ENCODE results near the gene MAK. TPM values are rescaled to one million over a fixed set of nuclear protein-coding genes. Genes with fewer than 3 reads are reported as not detected.

Gene MAK
- total and polyA plus RNA-seq, 2 of the 13 experiments (the other 11 are each of a cell fraction or from before 2014, with no cell fraction given): 0.04 TPM; not detected in 1

- TF ChIP-seq ZNF646 (CRISPR knock-in tag; IDR thresholded peaks at IDR 0.05) (no peak), EEA1 (CRISPR knock-in tag; IDR thresholded peaks at IDR 0.05; ENCODE audit: borderline replicate concordance) (0 out of 2 replicates have a peak, but pooled peaks have one; percentile 51), ATF7-NPFF (CRISPR knock-in tag; IDR thresholded peaks at IDR 0.05; ENCODE audit: low read depth) (no peak), ZMAT3 (CRISPR knock-in tag; conservative IDR thresholded peaks at IDR 0.05) (0 out of 2 replicates have a peak, but pooled peaks have one; percentile 15), GZF1 (CRISPR knock-in tag; IDR thresholded peaks at IDR 0.05) (0 out of 2 replicates have a peak, but pooled peaks have one; percentile 15), MZF1 (CRISPR knock-in tag; IDR thresholded peaks at IDR 0.05; ENCODE audit: borderline replicate concordance) (0 out of 2 replicates have a peak, but pooled peaks have one; percentile 10), ETV6 (CRISPR knock-in tag; conservative IDR thresholded peaks at IDR 0.05) (no peak), ZC3H4 (CRISPR knock-in tag; IDR thresholded peaks at IDR 0.05; ENCODE audit: borderline replicate concordance) (peak; percentile 100), POLR2G (IDR thresholded peaks at IDR 0.05; ENCODE audit: low read depth, low read length) (peak; percentile 82), ESRRA (CRISPR knock-in tag; IDR thresholded peaks at IDR 0.05; ENCODE audit: low read depth) (no peak), SPEN (CRISPR knock-in tag; IDR thresholded peaks at IDR 0.05; ENCODE audit: low read depth) (no peak), TGIF2 (CRISPR knock-in tag; IDR thresholded peaks at IDR 0.05) (0 out of 2 replicates have a peak, but pooled peaks have one; percentile 21), HHEX (CRISPR knock-in tag; IDR thresholded peaks at IDR 0.05) (no peak), TEF (CRISPR knock-in tag; IDR thresholded peaks at IDR 0.05) (no peak), KDM5A (IDR thresholded peaks at IDR 0.05; ENCODE audit: borderline replicate concordance, low read length) (no peak), HNRNPH1 (optimal IDR thresholded peaks at IDR 0.05; ENCODE audit: low read depth, low read length) (no peak), TFE3 (CRISPR knock-in tag; IDR thresholded peaks at IDR 0.05) (no peak)
- TF ChIP-seq, protein P1, sequence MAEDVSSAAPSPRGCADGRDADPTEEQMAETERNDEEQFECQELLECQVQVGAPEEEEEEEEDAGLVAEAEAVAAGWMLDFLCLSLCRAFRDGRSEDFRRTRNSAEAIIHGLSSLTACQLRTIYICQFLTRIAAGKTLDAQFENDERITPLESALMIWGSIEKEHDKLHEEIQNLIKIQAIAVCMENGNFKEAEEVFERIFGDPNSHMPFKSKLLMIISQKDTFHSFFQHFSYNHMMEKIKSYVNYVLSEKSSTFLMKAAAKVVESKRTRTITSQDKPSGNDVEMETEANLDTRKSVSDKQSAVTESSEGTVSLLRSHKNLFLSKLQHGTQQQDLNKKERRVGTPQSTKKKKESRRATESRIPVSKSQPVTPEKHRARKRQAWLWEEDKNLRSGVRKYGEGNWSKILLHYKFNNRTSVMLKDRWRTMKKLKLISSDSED (CRISPR knock-in tag; IDR thresholded peaks at IDR 0.05): no peak
These were observed 116.3 kb downstream of the MAK start (continued) for GRCh38 chr6:10721850-10722569.
